ENCODE results near the gene CLIC4.

CLIC4 gene

DNA sequence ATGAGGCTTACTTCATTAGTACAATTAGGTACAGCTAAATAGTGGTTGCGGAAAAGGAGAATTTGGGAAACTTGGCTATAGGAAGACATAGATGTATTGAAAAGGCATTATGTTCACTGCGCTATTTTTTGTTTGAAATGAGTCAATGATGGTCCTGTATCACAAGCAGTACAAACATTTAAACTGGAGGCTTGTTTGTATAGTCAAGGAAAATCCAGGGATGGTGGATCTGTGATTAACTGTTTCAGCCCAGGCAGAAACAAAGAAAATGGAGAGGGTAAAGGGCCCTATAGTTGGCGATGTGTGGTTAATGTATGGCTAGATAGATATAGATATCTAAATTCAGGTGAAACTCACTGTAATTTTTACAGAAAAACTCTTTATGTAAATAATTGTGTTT lies 79.9 kb downstream of the CLIC4 start:
- no peak for TF ChIP-seq CTCF (IDR thresholded peaks at IDR 0.05; ENCODE audit: low read depth, low read length)

GRCh38 chr1:24826510-24826909 lies 81.3 kb downstream of the CLIC4 start:
- TF ChIP-seq CTCF (IDR thresholded peaks at IDR 0.05; ENCODE audit: low read depth, low read length): no peak

More for the DNA sequence above, 79.9 kb downstream of the CLIC4 start:
- no peak for DNase-seq (ENCODE audit: extremely low read depth, low read depth)

GRCh38 chr1:24827379-24828135 lies 82.3 kb downstream of the CLIC4 start:
- peak; percentile 7 for DNase-seq (ENCODE audit: extremely low read depth, low read depth)
- no peak for TF ChIP-seq CTCF (IDR thresholded peaks at IDR 0.05; ENCODE audit: low read depth, low read length)

More at GRCh38 chr1:24826510-24826909, 81.3 kb downstream of the CLIC4 start:
- DNase-seq (ENCODE audit: extremely low read depth, low read depth): no peak

GRCh38 chr1:24828183-24828886 lies 83.1 kb downstream of the CLIC4 start:
- DNase-seq (ENCODE audit: extremely low read depth, low read depth): no peak
- TF ChIP-seq CTCF (IDR thresholded peaks at IDR 0.05; ENCODE audit: low read depth, low read length): no peak

DNA sequence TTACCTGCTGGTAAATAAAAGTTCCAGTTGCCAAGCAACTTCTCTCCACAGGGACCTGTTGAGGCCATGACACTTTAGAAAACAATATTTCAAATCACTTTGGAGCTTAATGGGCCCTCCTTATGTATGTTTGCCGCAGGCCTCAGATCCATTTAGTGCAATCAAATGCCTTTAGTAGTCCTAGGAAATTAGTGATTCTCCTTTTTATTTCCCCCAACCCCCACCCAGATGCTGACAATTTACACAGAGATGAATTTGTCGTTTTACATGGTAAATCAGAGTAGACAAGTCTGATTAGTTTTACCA lies 83.6 kb downstream of the CLIC4 start:
- no peak for DNase-seq (ENCODE audit: extremely low read depth, low read depth)
- no peak for TF ChIP-seq CTCF (IDR thresholded peaks at IDR 0.05; ENCODE audit: low read depth, low read length)

- peak; percentile 32 for DNase-seq (ENCODE audit: extremely low read depth, low read depth)
- peak; percentile 66 for TF ChIP-seq CTCF (IDR thresholded peaks at IDR 0.05; ENCODE audit: low read depth, low read length)
Measured at GRCh38 chr1:24830680-24831272, 85.5 kb downstream of the CLIC4 start.

DNA sequence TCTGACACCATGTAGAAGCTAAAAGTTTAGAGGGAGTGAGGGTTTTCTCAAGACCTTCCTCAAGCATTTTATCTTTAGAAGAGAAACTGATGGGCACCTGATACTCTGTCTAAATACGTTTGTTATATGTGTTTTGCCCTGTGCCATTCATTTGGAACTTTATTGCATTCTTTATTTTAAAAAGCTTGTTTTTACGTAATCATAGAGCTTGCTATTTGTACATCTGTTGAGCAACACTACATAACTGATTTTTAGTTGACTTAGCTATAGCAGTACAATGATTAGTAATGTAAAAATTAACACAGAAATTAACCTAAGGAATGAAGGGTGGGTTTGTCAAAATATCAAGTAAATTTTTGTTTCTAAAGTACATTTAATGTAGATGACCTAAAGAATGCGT lies 96.3 kb downstream of the CLIC4 start:
- no peak for DNase-seq (ENCODE audit: extremely low read depth, low read depth)
- TF ChIP-seq CTCF (IDR thresholded peaks at IDR 0.05; ENCODE audit: low read depth, low read length): no peak

All from AG09319 (cell line).